Testis (tissue), 2 donors: ENCODE data around the gene MRM1.

Experiments
- POLR2A ChIP-seq: fragments of 450-650 bp; IDR thresholded peaks from one replicate; pipeline ENCODE4 v1.6.1; 2017; ENCODE audit warnings: antibody characterized with exemption, mild to moderate bottlenecking, moderate library complexity
- TF ChIP-seq, protein P1 (sequence below), 3 experiments: fragments of 450-650 bp in 2 of 3; fragments of 200-600 bp in 1 of 3; sonication (generic) in 1 of 3; IDR thresholded peaks; one replicate each; pipeline ENCODE4 v1.5.1; 2016 to 2019; ENCODE audit warnings: antibody characterized with exemption in 3 of 3, mild to moderate bottlenecking in 2 of 3, moderate library complexity in 1 of 3

GRCh38 chr17:36613155-36613554 lies 11.8 kb downstream of the MRM1 start:
- TF ChIP-seq POLR2A: no peak
- TF ChIP-seq, protein P1, sequence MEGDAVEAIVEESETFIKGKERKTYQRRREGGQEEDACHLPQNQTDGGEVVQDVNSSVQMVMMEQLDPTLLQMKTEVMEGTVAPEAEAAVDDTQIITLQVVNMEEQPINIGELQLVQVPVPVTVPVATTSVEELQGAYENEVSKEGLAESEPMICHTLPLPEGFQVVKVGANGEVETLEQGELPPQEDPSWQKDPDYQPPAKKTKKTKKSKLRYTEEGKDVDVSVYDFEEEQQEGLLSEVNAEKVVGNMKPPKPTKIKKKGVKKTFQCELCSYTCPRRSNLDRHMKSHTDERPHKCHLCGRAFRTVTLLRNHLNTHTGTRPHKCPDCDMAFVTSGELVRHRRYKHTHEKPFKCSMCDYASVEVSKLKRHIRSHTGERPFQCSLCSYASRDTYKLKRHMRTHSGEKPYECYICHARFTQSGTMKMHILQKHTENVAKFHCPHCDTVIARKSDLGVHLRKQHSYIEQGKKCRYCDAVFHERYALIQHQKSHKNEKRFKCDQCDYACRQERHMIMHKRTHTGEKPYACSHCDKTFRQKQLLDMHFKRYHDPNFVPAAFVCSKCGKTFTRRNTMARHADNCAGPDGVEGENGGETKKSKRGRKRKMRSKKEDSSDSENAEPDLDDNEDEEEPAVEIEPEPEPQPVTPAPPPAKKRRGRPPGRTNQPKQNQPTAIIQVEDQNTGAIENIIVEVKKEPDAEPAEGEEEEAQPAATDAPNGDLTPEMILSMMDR (IDR thresholded peaks at IDR 0.05): no peak
